Esophagus (tissue), 2 donors: ENCODE results near the gene STRN. TPM values are rescaled to one million over a fixed set of nuclear protein-coding genes. Genes with fewer than 3 reads are reported as not detected.
"Not testable (repeated sequence)": the region's sequence is repeated elsewhere in the genome, so short reads cannot be mapped to it uniquely, and the experiment has no call there.

Source experiments
- H3K27ac ChIP-seq, 2 donors: one replicate each; pipeline ENCODE4 v1.5.1; 2013; ENCODE audit warnings: low read depth in 2 of 2, mild to moderate bottlenecking in 2 of 2, inconsistent platforms in 1 of 2, low read length in 1 of 2, moderate library complexity in 1 of 2
- H3K27me3 ChIP-seq, 2 donors: one replicate each; pipeline ENCODE4 v1.6.1; 2013; ENCODE audit warnings: low read length in 2 of 2, control low read depth in 1 of 2, mild to moderate bottlenecking in 1 of 2; ENCODE audit not compliant: insufficient read depth in 2 of 2, control insufficient read depth in 1 of 2
- H3K36me3 ChIP-seq, 2 donors: one replicate each; pipeline ENCODE4 v1.6.1; 2013; ENCODE audit warnings: low read length in 1 of 2; ENCODE audit not compliant: control insufficient read depth in 2 of 2, insufficient read depth in 2 of 2
- H3K4me1 ChIP-seq, 2 donors: one replicate each; pipeline ENCODE4 v1.6.1; 2013; ENCODE audit warnings: low read length in 1 of 2; ENCODE audit not compliant: control insufficient read depth in 2 of 2, insufficient read depth in 2 of 2
- H3K4me3 ChIP-seq, 2 donors: one replicate each; pipeline ENCODE4 v1.5.1; 2013; ENCODE audit warnings: low read length in 2 of 2, mild to moderate bottlenecking in 2 of 2, low read depth in 1 of 2, moderate library complexity in 1 of 2
- H3K9me3 ChIP-seq, 2 donors: one replicate each; pipeline ENCODE4 v1.6.1; 2013; ENCODE audit warnings: mild to moderate bottlenecking in 2 of 2, low read depth in 1 of 2, low read length in 1 of 2, moderate library complexity in 1 of 2; ENCODE audit not compliant: control insufficient read depth in 2 of 2, insufficient read depth in 1 of 2
- WGBS, 2 donors: extraction: QIAGEN DNeasy Blood & Tissue Kit; methylation state at CpG; one replicate each; pipeline ENCODE4 v1.1.7; 2013; 5-methylcytosine and 5-hydroxymethylcytosine counted together
- polyA plus RNA-seq, 2 donors: library from polyadenylated mRNA; stranded (reverse); fragments of 200-250 nt; gene quantifications; one replicate each; pipeline ENCODE4 v1.2.3, GENCODE V29; 2013
- donor health status: healthy with polysubstance abuse.
- donor health status: Bipolar disorder and iron deficiency.

Gene STRN
- polyA plus RNA-seq, 2 donors: 9.2 to 12.2 TPM

DNA sequence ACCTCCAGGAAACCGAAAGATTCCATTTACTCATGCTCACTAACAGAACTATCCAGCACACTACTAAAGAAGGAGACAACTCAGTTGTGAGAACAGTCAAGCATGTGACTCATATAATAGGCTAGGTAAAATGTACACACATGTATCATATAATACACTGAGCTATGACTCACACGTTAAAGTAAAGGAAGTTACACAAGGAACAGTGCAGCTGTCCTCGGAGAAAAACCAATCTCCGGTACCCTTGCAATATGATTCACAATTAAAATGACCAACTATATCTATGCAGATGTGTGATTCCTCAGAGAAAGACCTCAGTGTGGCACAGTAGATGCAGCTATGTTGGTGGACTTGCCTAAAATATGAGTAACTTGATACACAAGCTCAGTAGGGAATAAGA, 76.5 kb downstream of the STRN start:
- H3K4me3 ChIP-seq: no peak overlapping the region
- no peak overlapping the region for H3K27ac ChIP-seq
- no peaks in the 10 kb centered on the region for H3K4me1 ChIP-seq
- no peaks in the 10 kb centered on the region for H3K27me3 ChIP-seq
- H3K36me3 ChIP-seq: no peaks in the 10 kb centered on the region
- H3K9me3 ChIP-seq: no peaks in the 10 kb centered on the region
- WGBS, 2 donors: 46 to 50% methylated on average over 4 of the region's 4 CpGs

GRCh38 chr2:36887095-36887494, 79.2 kb downstream of the STRN start:
- H3K27ac ChIP-seq, H3K27me3 ChIP-seq, H3K9me3 ChIP-seq, H3K4me3 ChIP-seq, H3K4me1 ChIP-seq, H3K36me3 ChIP-seq: not testable (repeated sequence)
- 97 to 98% methylated on average over 9 of the region's 9 CpGs for WGBS, 2 donors

DNA sequence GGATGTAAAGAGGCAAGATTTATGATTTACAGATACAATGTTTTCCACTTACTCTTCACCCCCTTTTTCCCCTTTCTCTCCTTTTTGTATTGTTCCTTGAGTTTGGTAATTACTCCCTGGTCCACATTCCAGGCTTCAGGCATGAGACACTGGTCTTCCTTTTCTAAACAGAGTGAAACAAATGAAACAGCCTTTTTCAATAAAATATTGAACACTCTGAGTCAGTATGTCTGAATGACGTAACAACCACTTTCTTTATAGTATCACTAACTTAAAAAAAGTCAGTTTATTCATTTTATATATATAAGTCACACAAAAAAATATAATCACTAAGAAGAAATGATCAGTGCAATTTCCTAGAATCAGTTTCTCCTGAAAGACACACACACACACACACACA, 79.7 kb downstream of the STRN start:
- H3K9me3 ChIP-seq: no peaks in the 10 kb centered on the region
- WGBS, 2 donors: 91 to 99% methylated on average over 1 of the region's 1 CpG
- H3K36me3 ChIP-seq: peaks cover 4 to 7% of the 10 kb centered on the region in 2 donors
- H3K4me1 ChIP-seq: no peaks in the 10 kb centered on the region
- H3K27me3 ChIP-seq: no peaks in the 10 kb centered on the region
- H3K4me3 ChIP-seq: no peak overlapping the region
- H3K27ac ChIP-seq: no peak overlapping the region

- H3K36me3 ChIP-seq: peaks cover 4 to 7% of the 10 kb centered on the region in 2 donors
- no peak overlapping the region for H3K4me3 ChIP-seq
These were observed 80.7 kb downstream of the STRN start for GRCh38 chr2:36885605-36886004.

GRCh38 chr2:36882532-36882931, 83.8 kb downstream of the STRN start:
- 95% methylated on average over 3 of the region's 3 CpGs for WGBS, 2 donors

More at GRCh38 chr2:36885605-36886004, 80.7 kb downstream of the STRN start:
- 93 to 95% methylated on average over 3 of the region's 3 CpGs for WGBS, 2 donors
- no peak overlapping the region for H3K27ac ChIP-seq
- H3K9me3 ChIP-seq: no peaks in the 10 kb centered on the region
- H3K4me1 ChIP-seq: no peaks in the 10 kb centered on the region
- H3K27me3 ChIP-seq: no peaks in the 10 kb centered on the region

DNA sequence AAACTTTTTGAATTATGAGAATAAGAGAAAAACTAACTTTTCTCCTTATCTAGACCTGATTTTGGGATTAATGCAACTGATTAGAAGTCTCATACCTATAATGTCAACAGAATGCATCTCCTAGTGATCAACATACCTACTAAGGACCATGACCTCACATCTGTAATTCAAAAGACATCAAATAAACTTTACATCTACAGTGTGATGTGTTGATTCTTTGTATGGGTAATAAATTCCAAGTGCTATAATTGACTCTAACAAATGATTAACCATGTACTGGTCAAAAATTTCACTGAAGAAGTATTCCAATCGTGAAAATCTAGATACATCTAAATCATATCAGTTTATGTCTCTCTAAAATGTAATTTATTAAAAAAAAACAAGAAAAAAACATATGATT, 84.5 kb downstream of the STRN start:
- Histone ChIP-seq H3K36me3 (peaks cover 4 to 10% of the 10 kb centered on the region in 2 donors), H3K4me3 (no peak overlapping the region), H3K27ac (no peak overlapping the region), H3K9me3 (no peaks in the 10 kb centered on the region), H3K4me1 (no peaks in the 10 kb centered on the region), H3K27me3 (no peaks in the 10 kb centered on the region)
- 76 to 91% methylated on average over 1 of the region's 1 CpG for WGBS, 2 donors

More at GRCh38 chr2:36882532-36882931, 83.8 kb downstream of the STRN start:
- Histone ChIP-seq H3K9me3 (no peaks in the 10 kb centered on the region), H3K4me1 (no peaks in the 10 kb centered on the region), H3K27ac (no peak overlapping the region), H3K36me3 (peaks cover 4 to 10% of the 10 kb centered on the region in 2 donors), H3K4me3 (no peak overlapping the region), H3K27me3 (no peaks in the 10 kb centered on the region)

GRCh38 chr2:36878429-36878828, 87.9 kb downstream of the STRN start:
- Histone ChIP-seq H3K27ac (no peak overlapping the region), H3K36me3 (peaks cover 6 to 12% of the 10 kb centered on the region in 2 donors), H3K4me1 (no peaks in the 10 kb centered on the region), H3K4me3 (no peak overlapping the region), H3K27me3 (no peaks in the 10 kb centered on the region), H3K9me3 (no peaks in the 10 kb centered on the region)
- WGBS, 2 donors: 95 to 98% methylated on average over 4 of the region's 4 CpGs

DNA sequence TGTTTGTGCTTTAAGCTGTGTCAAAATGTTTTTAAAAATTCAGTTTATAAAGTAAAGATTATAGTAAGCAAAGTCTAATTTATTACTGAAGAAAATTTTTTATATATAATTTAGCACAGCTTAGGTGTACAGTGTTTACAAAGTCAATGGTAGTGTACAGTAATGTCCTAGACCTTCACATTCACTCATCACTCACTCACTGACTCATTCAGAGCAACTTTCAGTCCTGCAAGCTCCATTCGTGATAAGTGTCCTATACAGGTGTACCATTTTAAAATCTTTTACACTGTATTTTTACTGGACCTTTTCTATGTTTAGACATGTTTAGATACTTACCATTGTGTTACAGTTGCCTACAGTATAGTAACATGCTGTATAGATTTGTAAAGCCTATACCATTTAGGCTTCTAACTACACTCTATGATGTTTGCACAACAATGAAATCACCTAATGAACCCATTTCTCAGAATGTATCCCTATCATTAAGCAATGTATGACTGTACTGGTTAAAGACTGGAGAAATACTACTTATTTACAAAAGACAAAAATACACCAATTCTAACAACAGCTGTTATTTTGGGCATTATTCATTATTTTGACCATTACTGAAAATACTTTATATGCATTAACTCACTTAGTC, 95.1 kb downstream of the STRN start:
- H3K27me3 ChIP-seq: no peaks in the 10 kb centered on the region
- H3K27ac ChIP-seq: no peak overlapping the region
- no peaks in the 10 kb centered on the region for H3K9me3 ChIP-seq
- peaks cover 6 to 7% of the 10 kb centered on the region in 2 donors for H3K36me3 ChIP-seq
- 83 to 89% methylated on average over 1 of the region's 1 CpG for WGBS, 2 donors
- H3K4me3 ChIP-seq: no peak overlapping the region
- no peaks in the 10 kb centered on the region for H3K4me1 ChIP-seq

DNA sequence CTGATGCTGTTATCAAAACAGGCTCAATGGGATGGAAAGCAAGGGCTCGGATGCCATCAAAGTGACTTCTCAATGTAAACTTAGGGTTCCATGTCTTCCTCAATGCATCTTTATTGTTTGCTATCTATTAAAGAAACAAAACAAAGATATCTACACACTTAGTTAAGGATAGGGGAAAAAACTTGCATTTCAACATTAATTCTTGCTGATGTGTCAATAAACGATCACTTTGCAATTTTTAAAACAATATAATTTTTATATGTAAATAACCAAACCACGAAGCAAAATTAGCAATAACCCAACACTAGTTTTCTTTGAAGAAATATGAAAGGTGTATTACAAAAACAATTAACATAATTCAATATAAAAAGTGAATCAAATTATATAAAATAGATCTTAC, 96.7 kb downstream of the STRN start:
- 65 to 67% methylated on average over 3 of the region's 3 CpGs for WGBS, 2 donors
- H3K4me3 ChIP-seq: no peak overlapping the region
- H3K9me3 ChIP-seq: no peaks in the 10 kb centered on the region
- no peak overlapping the region for H3K27ac ChIP-seq
- no peaks in the 10 kb centered on the region for H3K4me1 ChIP-seq
- peaks cover 2 to 5% of the 10 kb centered on the region in 2 donors for H3K36me3 ChIP-seq
- no peaks in the 10 kb centered on the region for H3K27me3 ChIP-seq

DNA sequence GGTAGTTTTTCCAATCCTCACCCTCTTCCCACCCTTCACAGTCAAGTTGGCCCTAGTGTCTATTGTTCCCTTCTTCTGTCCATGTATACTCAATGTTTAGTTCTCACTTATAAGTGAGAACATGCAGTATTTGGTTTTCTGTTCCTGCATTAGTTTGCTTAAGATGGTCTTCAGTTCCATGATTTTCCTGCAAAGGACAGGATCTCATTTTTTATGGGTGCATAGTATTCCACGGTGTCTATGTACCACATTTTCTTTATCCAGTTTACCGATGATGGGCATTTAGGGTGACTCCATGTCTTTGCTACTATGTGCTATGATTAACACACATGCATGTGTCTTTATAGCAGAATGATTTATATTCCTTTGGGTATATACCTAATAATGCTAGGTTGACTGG, 104.4 kb downstream of the STRN start:
- H3K4me1 ChIP-seq: no peaks in the 10 kb centered on the region
- H3K27me3 ChIP-seq: no peaks in the 10 kb centered on the region
- peaks cover 0 to 2% of the 10 kb centered on the region in 2 donors for H3K36me3 ChIP-seq
- H3K27ac ChIP-seq: no peak overlapping the region
- H3K9me3 ChIP-seq: no peaks in the 10 kb centered on the region
- WGBS, 2 donors: 97% methylated on average over 2 of the region's 2 CpGs
- no peak overlapping the region for H3K4me3 ChIP-seq
